Measurements from ENCODE around the gene ERGIC1. TPM values are rescaled to one million over a fixed set of nuclear protein-coding genes. Genes with fewer than 3 reads are reported as not detected.

Gene ERGIC1
- polyA plus RNA-seq, 1 experiment = 137 TPM

DNA sequence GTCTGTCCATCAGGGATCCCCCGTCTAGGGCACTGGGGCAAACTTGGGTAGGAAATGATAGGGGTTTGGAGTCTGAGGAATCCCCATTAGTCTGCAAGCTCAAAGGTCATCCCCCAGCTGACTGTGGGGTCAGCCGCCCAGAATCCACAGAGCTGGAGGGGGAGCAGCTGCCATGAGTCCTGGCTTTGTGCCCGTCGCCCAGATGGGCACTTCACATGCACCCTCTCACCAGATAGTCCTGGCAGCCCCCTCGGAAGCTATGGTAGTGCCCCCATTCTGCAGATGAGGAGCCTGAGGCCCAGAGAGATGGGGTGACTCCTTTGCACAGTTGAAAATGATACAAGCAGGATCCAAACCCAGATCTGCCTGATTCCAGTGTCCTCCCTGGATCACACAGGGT, 89.5 kb downstream of the ERGIC1 start:
- DNase-seq (ENCODE audit: low read depth, low spot score) = no peak
- CTCF ChIA-PET = interaction anchor here (1.3 to 1.8 kb wide), 2 partner anchors 209 to 211 kb away, joined by 4 to 5 read pairs; no protein-coding TSS in a partner anchor
- no peaks in the 10 kb centered on the region; the same call in 1 of the 2 replicates for H3K9me3 ChIP-seq (ENCODE audit: control insufficient read depth, insufficient read depth, low read length)
- no peaks in the 10 kb centered on the region for H3K27me3 ChIP-seq (ENCODE audit: control insufficient read depth, insufficient read depth, low read length)
- TF ChIP-seq, protein P1, sequence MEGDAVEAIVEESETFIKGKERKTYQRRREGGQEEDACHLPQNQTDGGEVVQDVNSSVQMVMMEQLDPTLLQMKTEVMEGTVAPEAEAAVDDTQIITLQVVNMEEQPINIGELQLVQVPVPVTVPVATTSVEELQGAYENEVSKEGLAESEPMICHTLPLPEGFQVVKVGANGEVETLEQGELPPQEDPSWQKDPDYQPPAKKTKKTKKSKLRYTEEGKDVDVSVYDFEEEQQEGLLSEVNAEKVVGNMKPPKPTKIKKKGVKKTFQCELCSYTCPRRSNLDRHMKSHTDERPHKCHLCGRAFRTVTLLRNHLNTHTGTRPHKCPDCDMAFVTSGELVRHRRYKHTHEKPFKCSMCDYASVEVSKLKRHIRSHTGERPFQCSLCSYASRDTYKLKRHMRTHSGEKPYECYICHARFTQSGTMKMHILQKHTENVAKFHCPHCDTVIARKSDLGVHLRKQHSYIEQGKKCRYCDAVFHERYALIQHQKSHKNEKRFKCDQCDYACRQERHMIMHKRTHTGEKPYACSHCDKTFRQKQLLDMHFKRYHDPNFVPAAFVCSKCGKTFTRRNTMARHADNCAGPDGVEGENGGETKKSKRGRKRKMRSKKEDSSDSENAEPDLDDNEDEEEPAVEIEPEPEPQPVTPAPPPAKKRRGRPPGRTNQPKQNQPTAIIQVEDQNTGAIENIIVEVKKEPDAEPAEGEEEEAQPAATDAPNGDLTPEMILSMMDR (IDR thresholded peaks at IDR 0.05; ENCODE audit: low read depth, low read length) = no peak
- H3K27ac ChIP-seq (ENCODE audit: low read depth, low read length) = no peak overlapping the region
- no peak overlapping the region for H3K4me3 ChIP-seq (ENCODE audit: low read depth, low read length)
- POLR2A ChIA-PET = interaction anchor here (0.6 kb wide), 1 partner anchor 151 kb away, joined by 3 read pairs; no protein-coding TSS in a partner anchor

DNA sequence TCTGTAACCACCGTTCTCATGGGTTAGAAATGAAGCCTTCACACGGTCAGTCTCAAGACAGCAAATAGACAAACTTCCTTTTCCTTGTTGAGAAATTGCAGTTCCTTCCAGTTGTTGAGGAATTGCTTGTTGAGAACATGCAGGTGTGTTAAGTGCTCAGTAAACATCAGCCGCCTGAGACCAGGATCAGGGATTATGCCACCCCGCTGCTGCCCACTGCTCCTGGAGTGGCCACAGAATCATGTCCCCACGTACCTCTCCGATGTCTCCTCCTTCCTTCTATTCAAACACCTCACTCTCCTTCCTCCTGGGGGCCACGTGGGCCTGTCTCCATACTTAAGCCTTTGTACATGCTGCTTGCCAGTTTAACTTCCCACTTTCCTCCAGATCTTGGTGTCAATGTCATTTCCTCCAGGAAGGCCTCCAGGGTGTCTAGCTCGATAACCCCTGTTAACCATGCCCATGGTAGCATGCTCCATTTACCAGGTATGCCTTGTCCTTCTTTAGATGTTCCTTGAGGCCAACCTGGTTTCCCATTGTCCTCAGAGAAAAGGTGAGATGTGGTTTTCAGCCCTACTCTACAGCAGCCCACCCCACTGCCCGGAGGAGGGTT, 91.4 kb downstream of the ERGIC1 start:
- Histone ChIP-seq H3K4me3 (ENCODE audit: low read depth, low read length) (no peak overlapping the region), H3K9me3 (ENCODE audit: control insufficient read depth, insufficient read depth, low read length) (no peaks in the 10 kb centered on the region; the same call in 1 of the 2 replicates), H3K27me3 (ENCODE audit: control insufficient read depth, insufficient read depth, low read length) (no peaks in the 10 kb centered on the region), H3K27ac (ENCODE audit: low read depth, low read length) (no peak overlapping the region)
- DNase-seq (ENCODE audit: low read depth, low spot score) = no peak
- ChIA-PET POLR2A (no interaction called here), CTCF (interaction anchor here (2.1 to 3.0 kb wide), 3 partner anchors 209 to 218 kb away, joined by 8 to 12 read pairs (median 11); no protein-coding TSS in a partner anchor)
- TF ChIP-seq, protein P1 (IDR thresholded peaks at IDR 0.05; ENCODE audit: low read depth, low read length) = no peak

DNA sequence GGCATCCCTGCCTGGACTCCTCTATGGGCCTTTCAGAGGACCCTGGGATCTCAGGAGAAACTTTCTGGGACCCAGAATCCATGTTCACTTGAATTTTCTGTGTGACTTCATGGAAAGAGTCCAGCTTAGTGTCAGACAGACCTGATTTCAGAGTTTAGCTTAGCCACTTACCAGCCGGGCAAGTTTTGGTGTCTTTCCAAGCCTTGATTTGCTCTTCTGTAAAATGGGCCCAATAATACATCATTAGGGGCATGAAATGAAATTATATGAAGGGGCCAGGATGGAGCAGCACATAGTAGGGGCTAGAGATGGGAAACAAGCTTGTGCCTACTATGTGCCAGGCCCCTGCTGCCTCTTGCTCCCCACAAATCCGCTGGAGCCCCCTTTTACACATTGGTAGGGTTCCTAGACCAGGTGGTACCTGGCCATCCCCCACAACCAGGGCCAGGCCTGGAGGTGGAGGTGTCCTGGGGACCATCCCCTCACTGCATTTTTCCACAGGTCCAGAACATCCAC, 92.0 kb downstream of the ERGIC1 start:
- Histone ChIP-seq H3K27me3 (ENCODE audit: control insufficient read depth, insufficient read depth, low read length) (no peaks in the 10 kb centered on the region), H3K4me3 (ENCODE audit: low read depth, low read length) (no peak overlapping the region), H3K27ac (ENCODE audit: low read depth, low read length) (no peak overlapping the region), H3K9me3 (ENCODE audit: control insufficient read depth, insufficient read depth, low read length) (no peaks in the 10 kb centered on the region; the same call in 1 of the 2 replicates)
- CTCF ChIA-PET = interaction anchor here (2.1 to 3.0 kb wide), 3 partner anchors 209 to 219 kb away, joined by 8 to 12 read pairs (median 11); no protein-coding TSS in a partner anchor
- no peak for DNase-seq (ENCODE audit: low read depth, low spot score)
- TF ChIP-seq, protein P1 (IDR thresholded peaks at IDR 0.05; ENCODE audit: low read depth, low read length) = no peak
- POLR2A ChIA-PET = interaction anchor here (0.6 kb wide), 1 partner anchor 155 kb away, joined by 5 read pairs; no protein-coding TSS in a partner anchor

DNA sequence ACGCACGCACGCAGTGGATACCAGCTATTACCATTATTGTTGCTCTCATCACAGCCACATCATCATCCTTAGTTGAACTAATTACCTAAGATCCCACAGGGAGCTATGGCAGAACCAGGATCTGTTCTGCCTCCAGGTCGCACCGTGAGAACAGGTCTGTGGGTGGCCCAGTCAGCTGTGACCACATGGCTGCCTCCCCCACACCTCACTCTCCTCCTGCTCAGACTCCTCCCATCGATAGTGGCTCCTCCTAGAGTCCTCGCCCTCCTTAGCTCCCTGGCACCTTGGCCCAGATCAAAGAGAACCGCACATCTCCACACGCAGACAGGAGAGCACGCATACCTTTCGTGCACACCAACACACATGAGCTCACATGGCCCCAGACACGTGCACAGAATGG, 92.7 kb downstream of the ERGIC1 start:
- H3K9me3 ChIP-seq (ENCODE audit: control insufficient read depth, insufficient read depth, low read length) = no peaks in the 10 kb centered on the region; the same call in 1 of the 2 replicates
- CTCF ChIA-PET = interaction anchor here (1.1 to 3.0 kb wide), 4 partner anchors 210 to 219 kb away, joined by 3 to 12 read pairs (median 10); no protein-coding TSS in a partner anchor
- DNase-seq (ENCODE audit: low read depth, low spot score) = no peak
- POLR2A ChIA-PET = interaction anchor here (1.0 kb wide), 1 partner anchor 33 kb away, joined by 5 read pairs; the partner anchor contains the start of gene RPL26L1
- H3K4me3 ChIP-seq (ENCODE audit: low read depth, low read length) = no peak overlapping the region
- no peak overlapping the region for H3K27ac ChIP-seq (ENCODE audit: low read depth, low read length)
- TF ChIP-seq, protein P1 (IDR thresholded peaks at IDR 0.05; ENCODE audit: low read depth, low read length) = no peak
- no peaks in the 10 kb centered on the region for H3K27me3 ChIP-seq (ENCODE audit: control insufficient read depth, insufficient read depth, low read length)

Data from AG04450 (cell line).